Measurements from ENCODE around the gene SLC6A4.
"Not testable (repeated sequence)": the region's sequence is repeated elsewhere in the genome, so short reads cannot be mapped to it uniquely, and the experiment has no call there.

The SLC6A4 gene

GRCh38 chr17:30219833-30220232 is 15.7 kb downstream of the SLC6A4 start:
- no peak for DNase-seq

DNA sequence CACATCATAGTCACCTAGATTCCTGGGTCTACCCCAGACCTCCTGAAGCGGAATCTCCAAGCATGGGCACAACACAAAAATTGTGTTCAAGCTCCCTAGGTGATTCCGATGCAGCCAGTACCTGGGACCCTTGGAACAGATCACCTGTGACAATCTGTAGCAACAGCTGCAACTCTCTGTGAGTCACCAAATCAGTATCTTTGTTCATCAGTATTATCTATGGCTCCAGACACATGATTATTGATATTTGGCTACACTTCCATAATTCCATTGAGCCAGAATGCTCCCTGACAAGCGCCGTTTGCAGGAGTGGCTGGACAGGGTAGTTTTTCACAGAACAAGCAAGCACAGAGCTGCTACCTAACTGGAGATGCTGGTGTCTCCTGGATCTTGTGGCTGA is 16.2 kb downstream of the SLC6A4 start:
- no peak for DNase-seq

DNA sequence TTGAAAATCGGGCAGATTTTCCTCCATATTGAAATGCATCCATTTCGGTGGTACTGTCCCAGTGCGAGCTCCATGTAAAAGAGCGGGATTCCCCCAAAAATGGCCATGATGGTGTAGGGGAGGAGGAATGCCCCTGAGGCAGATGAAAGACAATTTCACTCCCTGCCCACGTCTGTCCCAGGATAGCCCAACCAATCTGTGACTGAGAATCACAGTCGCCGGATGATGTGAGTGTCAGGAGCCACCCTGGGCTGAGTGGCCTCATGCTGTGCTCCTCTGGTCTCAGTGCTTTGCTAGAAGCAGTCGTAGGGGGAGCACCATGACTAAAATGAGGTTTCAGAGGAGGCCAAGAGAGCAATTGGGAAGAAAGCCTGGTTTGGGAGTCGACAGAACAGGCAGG is 16.7 kb downstream of the SLC6A4 start:
- DNase-seq, result no peak

- no peak for DNase-seq
Measured at GRCh38 chr17:30217746-30218245, 17.7 kb downstream of the SLC6A4 start.

GRCh38 chr17:30217054-30217453 is 18.4 kb downstream of the SLC6A4 start:
- DNase-seq, result no peak

GRCh38 chr17:30212750-30213149 is 22.7 kb downstream of the SLC6A4 start:
- DNase-seq, result no peak

GRCh38 chr17:30211371-30211770 is 24.1 kb downstream of the SLC6A4 start:
- no peak for DNase-seq

DNA sequence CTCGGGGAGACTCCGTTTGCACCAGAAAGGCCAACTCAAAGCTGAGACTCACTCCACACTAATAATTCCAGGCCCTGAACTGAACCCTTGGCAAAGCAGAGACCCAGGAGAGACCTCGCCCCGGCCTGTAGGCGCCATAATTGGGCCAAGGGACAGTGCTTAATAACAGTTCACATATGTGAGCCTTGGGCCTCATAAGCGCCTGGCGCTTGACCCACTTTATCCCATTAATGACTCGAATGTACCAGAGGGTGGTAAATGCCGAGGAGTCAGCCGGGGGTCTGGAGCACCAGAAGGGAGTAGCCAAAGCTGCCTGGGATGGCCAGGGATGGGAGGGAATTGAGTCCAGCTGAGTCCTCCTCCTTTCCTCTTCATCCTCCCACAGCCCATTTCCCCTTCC is 24.6 kb downstream of the SLC6A4 start:
- no peak for DNase-seq

GRCh38 chr17:30210366-30210765 is 25.1 kb downstream of the SLC6A4 start:
- no peak for DNase-seq

GRCh38 chr17:30209930-30210329 is 25.6 kb downstream of the SLC6A4 start:
- DNase-seq, result no peak

GRCh38 chr17:30208214-30208613 is 27.3 kb downstream of the SLC6A4 start:
- no peak for DNase-seq

DNA sequence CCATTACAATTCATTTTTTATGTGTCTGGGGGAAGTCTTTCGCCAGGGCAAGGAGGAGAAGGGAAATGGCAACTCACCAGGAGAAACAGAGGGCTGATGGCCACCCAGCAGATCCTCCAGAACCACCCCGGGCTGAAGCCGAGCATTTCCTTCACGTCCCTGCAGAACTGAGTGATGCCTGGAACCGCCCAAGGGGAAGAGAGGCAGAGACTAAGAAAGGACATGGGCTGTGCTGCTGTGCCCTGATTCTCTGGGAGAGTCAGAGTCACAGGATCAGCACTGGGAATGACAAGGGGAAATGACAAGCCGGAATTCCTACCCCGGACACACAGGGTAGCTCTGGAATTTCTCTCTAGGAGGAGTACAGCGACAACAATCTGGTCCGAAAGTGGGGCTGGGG is 27.8 kb downstream of the SLC6A4 start:
- DNase-seq, result no peak

GRCh38 chr17:30203471-30203981 is 32.0 kb downstream of the SLC6A4 start:
- DNase-seq, result no peak

DNA sequence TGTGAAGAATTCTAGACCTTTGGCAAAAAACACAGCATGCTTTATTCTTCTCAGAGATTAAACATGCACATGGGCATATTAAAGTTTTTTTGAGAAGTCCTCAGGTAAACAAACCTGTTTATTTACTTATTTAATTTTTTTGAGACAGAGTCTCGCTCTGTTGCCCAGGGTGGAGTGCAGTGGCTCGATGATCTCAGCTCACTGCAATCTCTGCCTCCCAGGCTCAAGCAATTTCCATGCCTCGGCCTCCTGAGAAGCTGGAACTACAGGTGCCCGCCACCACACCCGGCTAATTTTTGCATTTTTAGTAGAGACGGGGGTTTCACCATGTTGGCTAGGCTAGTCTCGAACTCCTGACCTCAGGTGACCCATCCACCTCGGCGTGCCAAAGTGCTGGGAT is 34.8 kb downstream of the SLC6A4 start:
- DNase-seq, result not testable (repeated sequence)

GRCh38 chr17:30200106-30200505 is 35.4 kb downstream of the SLC6A4 start:
- peak in 5 of 56 donors; percentile 0 to 20 (median 7) for DNase-seq

DNA sequence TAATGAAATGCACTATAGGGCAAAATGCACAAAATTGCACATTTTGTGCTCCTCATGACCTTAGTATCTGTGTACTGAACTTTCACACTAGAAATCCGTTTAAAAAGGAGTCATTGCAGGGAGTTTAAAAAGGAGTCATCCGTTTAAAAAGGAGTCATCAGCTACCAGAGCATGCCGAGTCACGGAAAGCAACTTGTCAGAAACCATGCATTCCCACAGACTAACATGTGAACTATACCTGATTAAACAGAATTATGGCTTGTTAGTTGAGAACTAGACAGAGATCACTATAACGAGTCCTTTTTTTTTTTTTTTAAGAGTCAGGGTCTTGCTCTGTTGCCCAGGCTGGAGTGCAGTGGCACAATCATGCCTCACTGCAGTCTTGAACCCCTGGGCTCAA is 35.9 kb downstream of the SLC6A4 start:
- no peak for DNase-seq

DNA sequence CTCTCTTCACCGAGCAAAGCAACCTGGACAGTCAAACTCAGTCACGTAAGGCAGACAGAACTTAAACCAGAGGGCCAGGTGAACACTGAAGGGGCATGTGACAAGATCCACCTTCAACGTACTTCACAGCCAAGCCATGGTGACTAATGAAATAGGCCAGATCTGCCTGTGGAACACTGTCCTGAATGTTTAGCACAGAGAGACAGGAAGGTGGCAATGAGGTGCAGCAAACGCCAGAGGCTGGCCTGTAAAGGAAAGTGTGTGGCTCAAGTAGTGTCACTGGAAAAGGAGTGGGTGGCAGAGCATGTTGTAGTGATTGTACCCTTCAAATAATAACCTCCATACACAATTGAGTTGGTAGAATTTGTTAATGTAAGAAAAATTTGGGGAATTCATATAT is 38.1 kb downstream of the SLC6A4 start:
- no peak for DNase-seq

- DNase-seq, result no peak
Measured at GRCh38 chr17:30196504-30196903, 39.0 kb downstream of the SLC6A4 start.

GRCh38 chr17:30191072-30191471 is 44.4 kb downstream of the SLC6A4 start:
- DNase-seq, result no peak

DNA sequence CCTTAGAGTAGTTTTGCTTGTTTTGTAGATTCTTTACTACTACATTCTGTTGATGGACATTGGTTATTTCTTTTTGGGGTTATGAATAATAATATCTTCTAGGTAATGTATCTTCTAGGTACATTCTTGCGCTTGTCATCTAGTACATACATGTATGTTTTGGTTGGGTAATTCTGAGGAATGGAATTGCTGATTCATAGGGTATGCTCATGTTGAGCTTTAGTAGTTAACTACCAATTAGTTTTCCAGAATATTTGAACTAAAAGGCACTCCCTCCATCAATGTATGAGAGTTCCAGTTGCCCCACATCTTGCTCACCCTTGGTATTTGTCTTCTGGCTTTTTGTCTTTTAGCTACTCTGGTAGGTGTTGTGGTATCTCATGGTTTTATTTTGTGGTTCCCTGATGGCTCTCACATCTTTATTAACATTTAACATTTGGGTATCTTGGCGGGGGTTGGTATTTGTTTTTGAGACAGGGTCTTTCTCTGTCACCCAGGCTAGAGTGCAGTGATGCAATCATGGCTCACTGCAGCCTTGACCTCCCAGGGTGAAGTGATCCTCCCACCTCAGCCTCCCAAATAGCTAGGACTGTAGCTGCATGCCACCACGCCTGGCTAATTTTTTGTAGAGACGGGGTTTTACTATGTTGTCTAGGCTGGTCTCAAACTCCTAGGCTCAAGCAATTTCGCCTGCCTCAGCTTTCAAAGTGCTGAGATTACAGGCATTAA is 47.1 kb downstream of the SLC6A4 start:
- DNase-seq, result no peak

- DNase-seq, result no peak
Measured at GRCh38 chr17:30187573-30187972, 47.9 kb downstream of the SLC6A4 start.

DNA sequence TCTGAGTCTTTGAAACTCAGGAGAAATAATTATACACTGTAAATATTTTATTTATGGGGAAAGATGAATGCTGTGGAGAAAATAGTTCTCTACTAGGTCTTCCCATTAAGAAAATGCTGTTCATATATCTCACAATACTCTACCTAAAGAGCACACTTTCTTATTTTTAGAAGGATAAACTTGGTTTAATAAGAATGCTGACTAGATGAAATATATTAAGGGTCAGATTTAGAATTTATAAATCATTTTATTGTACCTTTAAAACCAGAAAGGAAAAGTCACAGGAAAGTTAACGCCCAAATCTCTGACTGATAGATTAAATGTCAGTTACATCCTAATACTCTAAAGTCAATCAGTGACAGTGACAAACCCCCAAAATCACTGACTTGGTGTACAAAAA is 48.7 kb downstream of the SLC6A4 start:
- no peak for DNase-seq

GRCh38 chr17:30176855-30177254 is 58.6 kb downstream of the SLC6A4 start:
- no peak for DNase-seq
